ENCODE data around the gene CUL9. TPM values are rescaled to one million over a fixed set of nuclear protein-coding genes. Genes with fewer than 3 reads are reported as not detected.

The CUL9 gene
- total RNA-seq, 1 donor from 2014 or later: 14.1 TPM

DNA sequence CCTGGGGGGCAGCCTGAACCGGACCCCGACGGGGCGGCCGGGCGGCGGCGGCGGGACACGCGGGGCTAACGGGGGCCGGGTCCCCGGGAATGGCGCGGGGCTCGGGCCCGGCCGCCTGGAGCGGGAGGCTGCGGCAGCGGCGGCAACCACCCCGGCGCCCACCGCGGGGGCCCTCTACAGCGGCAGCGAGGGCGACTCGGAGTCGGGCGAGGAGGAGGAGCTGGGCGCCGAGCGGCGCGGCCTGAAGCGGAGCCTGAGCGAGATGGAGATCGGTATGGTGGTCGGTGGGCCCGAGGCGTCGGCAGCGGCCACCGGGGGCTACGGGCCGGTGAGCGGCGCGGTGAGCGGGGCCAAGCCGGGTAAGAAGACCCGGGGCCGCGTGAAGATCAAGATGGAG lies 10.3 kb upstream of the CUL9 start:
- Histone ChIP-seq H3K27ac (peak overlapping the region; percentile 60), H3F3A (ENCODE audit: low read depth) (peaks cover 41% of the 10 kb centered on the region), H3K4me1 (peaks cover 16% of the 10 kb centered on the region), H3K79me2 (ENCODE audit: low read depth) (peaks cover 41% of the 10 kb centered on the region), H3K27me3 (no peaks in the 10 kb centered on the region), H3K4me2 (peak overlapping the region; percentile 84), H2AFZ (replicated peaks) (no peak overlapping the region), H4K20me1 (ENCODE audit: low read depth) (peaks cover 40% of the 10 kb centered on the region), H3K4me3 (peak overlapping the region; percentile 97), H3K9ac (peak overlapping the region; percentile 69), H3K36me3 (no peaks in the 10 kb centered on the region), H3K9me3 (ENCODE audit: low read depth) (no peaks in the 10 kb centered on the region)
- peak; percentile 70 for DNase-seq (ENCODE audit: low spot score)
- Mint-ChIP-seq H3K27me3 (ENCODE audit: insufficient read depth, low read depth) (peaks cover 3% of the 10 kb centered on the region), H3K9me3 (no peaks in the 10 kb centered on the region), H3K4me3 (peak overlapping the region; percentile 95), H3K4me1 (peaks cover 40% of the 10 kb centered on the region), H3K36me3 (peaks cover 8% of the 10 kb centered on the region), H3K27ac (peak overlapping the region; percentile 98)
- TF ChIP-seq, protein P1, sequence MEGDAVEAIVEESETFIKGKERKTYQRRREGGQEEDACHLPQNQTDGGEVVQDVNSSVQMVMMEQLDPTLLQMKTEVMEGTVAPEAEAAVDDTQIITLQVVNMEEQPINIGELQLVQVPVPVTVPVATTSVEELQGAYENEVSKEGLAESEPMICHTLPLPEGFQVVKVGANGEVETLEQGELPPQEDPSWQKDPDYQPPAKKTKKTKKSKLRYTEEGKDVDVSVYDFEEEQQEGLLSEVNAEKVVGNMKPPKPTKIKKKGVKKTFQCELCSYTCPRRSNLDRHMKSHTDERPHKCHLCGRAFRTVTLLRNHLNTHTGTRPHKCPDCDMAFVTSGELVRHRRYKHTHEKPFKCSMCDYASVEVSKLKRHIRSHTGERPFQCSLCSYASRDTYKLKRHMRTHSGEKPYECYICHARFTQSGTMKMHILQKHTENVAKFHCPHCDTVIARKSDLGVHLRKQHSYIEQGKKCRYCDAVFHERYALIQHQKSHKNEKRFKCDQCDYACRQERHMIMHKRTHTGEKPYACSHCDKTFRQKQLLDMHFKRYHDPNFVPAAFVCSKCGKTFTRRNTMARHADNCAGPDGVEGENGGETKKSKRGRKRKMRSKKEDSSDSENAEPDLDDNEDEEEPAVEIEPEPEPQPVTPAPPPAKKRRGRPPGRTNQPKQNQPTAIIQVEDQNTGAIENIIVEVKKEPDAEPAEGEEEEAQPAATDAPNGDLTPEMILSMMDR (IDR thresholded peaks at IDR 0.05): no peak
- TF ChIP-seq EZH2phosphoT487 (IDR thresholded peaks at IDR 0.05) (no peak), EZH2 (IDR thresholded peaks at IDR 0.05) (no peak)

DNA sequence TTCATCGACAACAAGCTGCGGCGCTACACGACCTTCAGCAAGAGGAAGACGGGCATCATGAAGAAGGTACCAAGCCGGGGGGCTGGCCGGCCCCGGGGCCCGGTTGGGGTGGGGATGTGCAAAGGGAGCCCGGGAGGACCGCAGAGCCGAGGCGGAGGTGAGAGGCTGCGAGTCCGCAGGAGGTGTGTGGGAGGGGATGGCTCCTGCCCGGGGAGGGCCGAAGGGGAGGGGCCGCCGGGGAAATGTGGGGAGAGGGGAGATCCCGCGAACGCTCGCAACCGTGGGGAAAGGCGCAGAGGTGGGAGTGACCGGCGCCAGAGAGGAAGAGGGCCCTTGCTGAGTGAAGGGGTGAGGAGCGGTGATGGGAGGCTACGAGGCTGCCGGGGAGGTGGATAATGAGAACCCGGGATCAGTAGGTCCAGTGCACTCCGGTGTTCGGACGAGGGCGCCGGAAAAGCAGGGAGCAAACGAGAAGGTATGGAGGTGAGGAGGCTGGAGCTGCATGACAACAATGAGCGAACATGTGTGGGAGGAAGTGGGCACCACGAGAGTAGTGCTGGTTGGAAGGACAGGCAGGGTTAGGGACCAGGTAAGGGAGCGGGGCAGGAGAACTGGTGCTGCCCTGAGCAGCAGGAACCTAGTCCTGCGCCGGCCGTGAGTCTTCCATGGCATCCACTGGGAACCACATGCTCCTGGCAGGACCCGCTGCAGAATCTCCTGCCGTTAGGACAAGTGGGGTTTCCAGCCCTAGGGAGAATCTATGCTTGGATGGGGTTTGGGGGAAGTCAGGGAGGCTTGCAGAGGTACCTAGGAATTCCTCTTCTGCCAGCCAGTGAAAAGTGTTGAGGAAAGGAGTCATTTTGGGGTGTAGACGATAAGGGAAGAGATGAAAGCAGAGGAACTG lies 9.6 kb upstream of the CUL9 start:
- peak overlapping the region; percentile 84 for H3K4me2 ChIP-seq
- Mint-ChIP-seq H3K27ac (peak overlapping the region; percentile 98), H3K27me3 (ENCODE audit: insufficient read depth, low read depth) (peaks cover 3% of the 10 kb centered on the region), H3K36me3 (peaks cover 8% of the 10 kb centered on the region), H3K4me1 (peaks cover 40% of the 10 kb centered on the region), H3K9me3 (no peaks in the 10 kb centered on the region), H3K4me3 (peak overlapping the region; percentile 95)
- no peaks in the 10 kb centered on the region for H3K27me3 ChIP-seq
- peaks cover 41% of the 10 kb centered on the region for H3K79me2 ChIP-seq (ENCODE audit: low read depth)
- H3K9ac ChIP-seq: peak overlapping the region; percentile 69
- H3K9me3 ChIP-seq (ENCODE audit: low read depth): no peaks in the 10 kb centered on the region
- TF ChIP-seq, protein P1 (IDR thresholded peaks at IDR 0.05): no peak
- TF ChIP-seq EZH2phosphoT487 (IDR thresholded peaks at IDR 0.05) (no peak), EZH2 (IDR thresholded peaks at IDR 0.05) (no peak)
- H3F3A ChIP-seq (ENCODE audit: low read depth): peaks cover 44% of the 10 kb centered on the region
- H3K4me3 ChIP-seq: peak overlapping the region; percentile 97
- H3K4me1 ChIP-seq: peaks cover 16% of the 10 kb centered on the region
- no peak overlapping the region for H2AFZ ChIP-seq (replicated peaks)
- no peaks in the 10 kb centered on the region for H3K36me3 ChIP-seq
- no peak overlapping the region for H3K27ac ChIP-seq
- peaks cover 40% of the 10 kb centered on the region for H4K20me1 ChIP-seq (ENCODE audit: low read depth)
- peak; percentile 58 for DNase-seq (ENCODE audit: low spot score)

- no peak overlapping the region for H3K9ac ChIP-seq
Measured at GRCh38 chr6:43173591-43174262, 8.3 kb upstream of the CUL9 start.

More at GRCh38 chr6:43173591-43174262, 8.3 kb upstream of the CUL9 start:
- peaks cover 40% of the 10 kb centered on the region for H4K20me1 ChIP-seq (ENCODE audit: low read depth)
- H3F3A ChIP-seq (ENCODE audit: low read depth): peaks cover 36% of the 10 kb centered on the region
- no peaks in the 10 kb centered on the region for H3K27me3 ChIP-seq
- no peaks in the 10 kb centered on the region for H3K36me3 ChIP-seq
- H3K27ac Mint-ChIP-seq: peak overlapping the region; percentile 98
- peaks cover 16% of the 10 kb centered on the region for H3K36me3 Mint-ChIP-seq
- H3K4me1 Mint-ChIP-seq: peaks cover 34% of the 10 kb centered on the region
- H3K9me3 Mint-ChIP-seq: no peaks in the 10 kb centered on the region
- H3K79me2 ChIP-seq (ENCODE audit: low read depth): peaks cover 41% of the 10 kb centered on the region
- peak; percentile 11 for DNase-seq (ENCODE audit: low spot score)
- TF ChIP-seq EZH2 (IDR thresholded peaks at IDR 0.05) (no peak), EZH2phosphoT487 (IDR thresholded peaks at IDR 0.05) (no peak)
- TF ChIP-seq, protein P1 (IDR thresholded peaks at IDR 0.05): no peak
- no peak overlapping the region for H3K27ac ChIP-seq
- peaks cover 16% of the 10 kb centered on the region for H3K4me1 ChIP-seq
- no peak overlapping the region for H2AFZ ChIP-seq (replicated peaks)
- H3K27me3 Mint-ChIP-seq (ENCODE audit: insufficient read depth, low read depth): peaks cover 2% of the 10 kb centered on the region
- H3K4me3 ChIP-seq: peak overlapping the region; percentile 97
- H3K4me3 Mint-ChIP-seq: peak overlapping the region; percentile 95
- H3K9me3 ChIP-seq (ENCODE audit: low read depth): no peaks in the 10 kb centered on the region
- H3K4me2 ChIP-seq: peak overlapping the region; percentile 84

Measured in neural progenitor cell (in vitro differentiated cells).